KBM-7 (cell line): ENCODE results near the gene CPM.
"Not testable (repeated sequence)": the region's sequence is repeated elsewhere in the genome, so short reads cannot be mapped to it uniquely, and the experiment has no call there.

Experiments used
- DNase-seq: peaks from one replicate; pipeline ENCODE4 v3.0.0-alpha.2; 2015
- in situ Hi-C: fragments of 300-500 bp; cut with MboI; formaldehyde crosslinking; loops from 2 replicates; pipeline ENCODE4 v1.14.3; 2020; ENCODE audit warnings: low sequenced_read_pairs, low pct_unique_long_range_greater_than_20kb, mixed read lengths

Gene CPM

DNA sequence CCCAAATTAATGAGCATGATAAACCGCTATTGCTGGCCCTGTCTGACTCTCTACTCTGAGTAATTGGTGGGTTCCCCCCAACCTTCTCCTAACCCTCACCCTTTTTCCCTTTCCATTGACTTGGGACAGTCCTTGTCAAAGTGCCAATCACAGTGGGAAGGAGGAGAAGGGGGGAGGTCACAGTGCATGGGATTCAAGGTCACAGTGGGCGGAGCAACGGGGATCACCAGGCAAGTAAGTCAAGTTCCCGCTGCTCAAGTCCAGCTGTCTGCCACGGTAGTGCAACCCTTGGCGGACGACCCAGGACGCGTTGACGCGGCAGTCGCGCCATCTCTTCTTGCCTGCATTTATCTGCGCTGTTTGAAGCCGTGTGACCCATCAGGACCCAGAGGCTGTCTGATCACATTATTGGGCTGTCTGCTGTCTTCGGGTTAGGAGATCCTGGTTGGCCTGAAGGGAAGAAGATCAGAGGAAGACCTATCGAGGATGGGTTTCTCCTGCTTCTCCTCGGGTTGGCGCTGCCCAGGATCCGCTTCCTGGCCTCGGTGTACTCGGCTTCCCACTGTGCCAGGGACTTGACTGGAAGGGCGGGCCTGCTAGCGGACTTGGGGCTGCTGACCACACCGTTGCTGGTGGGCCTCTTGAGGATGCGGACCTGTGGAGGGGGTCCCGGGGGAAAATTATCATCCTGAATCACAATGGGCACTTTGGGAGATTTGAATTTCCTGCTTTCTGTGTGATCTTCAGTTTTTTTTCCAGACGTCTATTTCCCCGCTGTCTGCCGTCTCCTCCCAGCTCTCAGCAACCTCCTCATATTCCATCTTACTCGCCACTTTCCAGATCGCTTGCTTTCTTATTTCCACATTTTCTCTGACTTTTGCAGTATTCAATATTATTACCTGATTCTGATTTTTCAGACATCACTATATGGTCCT, 128.0 kb downstream of the CPM start:
- in situ Hi-C loops: no loop called here
- no peak for DNase-seq

DNA sequence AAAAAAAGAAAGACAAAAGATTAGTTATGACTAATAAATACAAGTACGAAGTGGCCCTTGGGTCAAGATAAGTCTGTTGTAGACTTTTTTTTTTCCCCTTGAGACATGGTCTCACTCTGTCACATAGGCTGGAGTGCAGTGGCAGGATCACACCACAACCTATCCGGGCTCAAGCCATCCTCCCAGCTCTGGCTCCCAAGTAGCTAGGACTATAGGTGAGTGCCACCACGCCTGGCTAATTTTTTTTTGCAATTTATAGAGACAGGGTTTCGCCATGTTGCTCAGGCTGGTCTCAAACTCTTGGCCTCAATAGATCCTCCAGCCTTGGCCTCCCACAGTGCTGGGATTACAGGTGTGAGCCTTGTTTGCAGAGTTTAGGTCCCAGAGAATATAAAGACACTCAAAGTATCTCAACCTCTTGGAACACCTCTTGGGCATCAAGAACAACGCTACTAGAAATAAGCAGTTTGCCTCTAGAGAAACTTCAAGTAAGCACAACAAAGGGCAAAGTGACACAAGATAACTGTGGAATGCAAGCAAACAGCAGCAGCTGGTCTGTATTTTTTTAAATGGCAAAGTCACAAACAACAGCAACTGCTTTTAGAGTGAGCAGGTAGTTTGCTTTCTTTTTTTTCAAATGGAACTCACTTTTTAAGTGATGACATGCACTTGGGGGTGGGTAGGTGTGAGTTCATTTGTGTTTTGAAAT, 128.9 kb downstream of the CPM start:
- in situ Hi-C loops: no loop called here
- no peak for DNase-seq

DNA sequence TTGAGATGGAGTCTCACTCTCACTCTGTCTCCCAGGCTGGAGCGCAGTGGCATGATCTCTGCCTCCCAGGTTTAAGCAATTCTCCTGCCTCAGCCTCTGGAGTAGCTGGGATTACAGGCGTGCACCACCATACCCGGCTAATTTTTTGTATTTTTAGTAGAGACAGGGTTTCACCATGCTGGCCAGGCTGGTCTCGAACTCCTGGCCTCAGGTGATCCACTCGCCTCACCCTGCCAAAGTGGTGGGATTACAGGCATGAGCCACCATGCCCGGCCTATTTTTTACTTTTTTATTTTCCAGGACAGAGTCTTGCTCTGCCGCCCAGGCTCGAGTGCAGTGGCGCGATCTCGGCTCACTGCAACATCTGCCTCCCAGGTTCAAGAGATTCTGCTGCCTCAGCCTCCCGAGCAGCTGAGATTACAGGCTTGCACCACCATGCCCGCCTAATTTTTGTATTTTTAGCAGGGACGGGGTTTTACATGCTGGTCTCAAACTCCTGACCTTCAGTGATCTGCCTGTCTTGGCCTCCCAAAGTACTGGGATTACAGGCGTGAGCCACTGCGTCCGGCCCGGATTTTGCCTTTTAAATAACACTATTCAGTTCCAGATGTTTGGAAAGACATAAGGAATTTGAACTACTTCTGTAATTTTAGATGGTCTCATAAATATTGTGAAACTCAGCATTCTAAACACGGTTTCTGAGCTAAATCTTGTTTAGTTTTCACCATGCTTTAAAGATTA, 129.9 kb downstream of the CPM start:
- in situ Hi-C loops, DNase-seq: not testable (repeated sequence)

DNA sequence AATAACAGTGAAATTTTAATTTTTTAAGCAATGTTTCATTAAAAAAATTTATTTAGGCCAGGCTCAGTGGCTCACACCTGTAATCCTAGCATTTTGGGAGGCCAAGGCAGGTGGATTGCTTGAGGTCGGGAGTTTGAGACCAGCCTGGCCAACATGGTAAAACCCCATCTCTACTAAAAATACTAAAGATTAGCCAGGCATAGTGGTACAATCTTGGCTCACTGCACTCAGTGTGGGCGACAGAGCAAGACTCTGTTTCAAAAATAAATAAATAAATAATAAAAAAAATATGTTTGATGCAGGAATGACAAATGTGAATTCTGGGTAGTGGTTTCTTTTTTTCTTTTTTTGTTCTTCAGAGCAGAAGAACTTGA, 130.6 kb downstream of the CPM start:
- in situ Hi-C loops, DNase-seq: not testable (repeated sequence)
